ENCODE measurements around the gene PSMB3.

The PSMB3 gene

DNA sequence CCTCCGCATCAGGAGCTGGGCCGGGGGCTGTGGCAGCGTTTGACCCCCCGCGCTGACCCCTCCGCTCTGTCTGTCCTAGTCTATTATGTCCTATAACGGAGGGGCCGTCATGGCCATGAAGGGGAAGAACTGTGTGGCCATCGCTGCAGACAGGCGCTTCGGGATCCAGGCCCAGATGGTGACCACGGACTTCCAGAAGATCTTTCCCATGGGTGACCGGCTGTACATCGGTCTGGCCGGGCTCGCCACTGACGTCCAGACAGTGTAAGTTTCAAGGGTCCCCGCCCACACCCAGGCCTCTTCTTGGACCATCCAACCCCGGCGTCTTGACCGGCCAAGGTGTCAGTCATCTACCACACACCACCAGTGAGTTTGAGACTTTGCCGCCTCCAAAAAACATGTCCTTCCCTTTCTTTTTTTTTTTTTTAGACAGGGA is 548 bp downstream of the PSMB3 start:
- no peaks in the 10 kb centered on the region for H3K9me3 Mint-ChIP-seq
- H3K27ac Mint-ChIP-seq: peak overlapping the region in 1 of 3 experiments; percentile 55
- H3K27me3 Mint-ChIP-seq (ENCODE audit: low read depth): no peaks in the 10 kb centered on the region
- H3K4me3 Mint-ChIP-seq: peak overlapping the region; percentile 93 to 95 (median 93)
- TF ChIP-seq, protein P1, sequence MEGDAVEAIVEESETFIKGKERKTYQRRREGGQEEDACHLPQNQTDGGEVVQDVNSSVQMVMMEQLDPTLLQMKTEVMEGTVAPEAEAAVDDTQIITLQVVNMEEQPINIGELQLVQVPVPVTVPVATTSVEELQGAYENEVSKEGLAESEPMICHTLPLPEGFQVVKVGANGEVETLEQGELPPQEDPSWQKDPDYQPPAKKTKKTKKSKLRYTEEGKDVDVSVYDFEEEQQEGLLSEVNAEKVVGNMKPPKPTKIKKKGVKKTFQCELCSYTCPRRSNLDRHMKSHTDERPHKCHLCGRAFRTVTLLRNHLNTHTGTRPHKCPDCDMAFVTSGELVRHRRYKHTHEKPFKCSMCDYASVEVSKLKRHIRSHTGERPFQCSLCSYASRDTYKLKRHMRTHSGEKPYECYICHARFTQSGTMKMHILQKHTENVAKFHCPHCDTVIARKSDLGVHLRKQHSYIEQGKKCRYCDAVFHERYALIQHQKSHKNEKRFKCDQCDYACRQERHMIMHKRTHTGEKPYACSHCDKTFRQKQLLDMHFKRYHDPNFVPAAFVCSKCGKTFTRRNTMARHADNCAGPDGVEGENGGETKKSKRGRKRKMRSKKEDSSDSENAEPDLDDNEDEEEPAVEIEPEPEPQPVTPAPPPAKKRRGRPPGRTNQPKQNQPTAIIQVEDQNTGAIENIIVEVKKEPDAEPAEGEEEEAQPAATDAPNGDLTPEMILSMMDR (IDR thresholded peaks at IDR 0.05; ENCODE audit: unreplicated experiment in 3 of 3): no peak
- peaks cover 18% of the 10 kb centered on the region for H3K36me3 Mint-ChIP-seq (ENCODE audit: low read depth)
- peaks cover 19% of the 10 kb centered on the region for H3K4me1 Mint-ChIP-seq

DNA sequence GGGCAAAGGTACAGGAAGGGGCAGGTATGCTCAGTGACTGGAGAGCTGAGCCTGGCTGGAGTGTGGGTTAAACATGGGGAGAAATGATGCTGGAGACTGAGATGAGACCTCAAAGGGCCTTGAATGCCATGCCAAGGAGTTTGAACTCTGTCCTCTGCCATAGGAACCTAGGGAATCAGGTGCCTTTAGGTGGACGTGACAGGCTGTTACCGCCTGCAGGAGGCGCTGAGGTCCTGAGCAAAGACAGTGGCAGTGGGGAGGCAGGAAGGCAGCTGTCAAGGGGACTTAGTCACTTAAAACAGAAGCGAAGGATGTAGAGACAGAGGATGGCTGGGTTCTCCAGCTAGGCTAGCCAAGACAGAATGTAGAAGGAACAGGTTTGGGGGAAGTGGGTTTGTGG is 9.1 kb downstream of the PSMB3 start:
- Mint-ChIP-seq H3K36me3 (ENCODE audit: low read depth) (peaks cover 63% of the 10 kb centered on the region), H3K4me3 (no peak overlapping the region), H3K9me3 (no peaks in the 10 kb centered on the region), H3K4me1 (no peaks in the 10 kb centered on the region), H3K27me3 (ENCODE audit: low read depth) (no peaks in the 10 kb centered on the region), H3K27ac (no peak overlapping the region)
- TF ChIP-seq, protein P1 (IDR thresholded peaks at IDR 0.05; ENCODE audit: unreplicated experiment in 3 of 3): peak in 1 of 3 experiments; percentile 26

DNA sequence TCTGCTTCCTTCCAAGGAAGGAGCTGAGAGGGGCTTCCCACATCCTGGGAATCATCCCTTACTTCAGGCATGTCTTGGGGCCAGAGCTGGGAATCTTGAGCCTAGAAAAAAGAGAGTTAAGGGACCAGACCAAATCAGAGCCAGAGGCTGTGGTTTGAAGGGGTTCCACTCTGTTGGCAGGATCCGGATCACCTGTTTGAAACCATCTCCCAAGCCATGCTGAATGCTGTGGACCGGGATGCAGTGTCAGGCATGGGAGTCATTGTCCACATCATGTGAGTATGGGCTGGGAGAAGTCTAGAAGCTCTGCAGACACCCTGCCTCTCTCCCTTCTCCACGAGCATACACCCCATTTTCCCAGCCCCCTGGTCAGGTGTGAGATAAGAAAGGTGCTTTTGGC is 9.7 kb downstream of the PSMB3 start:
- H3K27ac Mint-ChIP-seq: no peak overlapping the region
- TF ChIP-seq, protein P1 (IDR thresholded peaks at IDR 0.05; ENCODE audit: unreplicated experiment in 3 of 3): no peak
- H3K4me3 Mint-ChIP-seq: no peak overlapping the region
- H3K27me3 Mint-ChIP-seq (ENCODE audit: low read depth): no peaks in the 10 kb centered on the region
- H3K4me1 Mint-ChIP-seq: no peaks in the 10 kb centered on the region
- peaks cover 67% of the 10 kb centered on the region for H3K36me3 Mint-ChIP-seq (ENCODE audit: low read depth)
- H3K9me3 Mint-ChIP-seq: no peaks in the 10 kb centered on the region

DNA sequence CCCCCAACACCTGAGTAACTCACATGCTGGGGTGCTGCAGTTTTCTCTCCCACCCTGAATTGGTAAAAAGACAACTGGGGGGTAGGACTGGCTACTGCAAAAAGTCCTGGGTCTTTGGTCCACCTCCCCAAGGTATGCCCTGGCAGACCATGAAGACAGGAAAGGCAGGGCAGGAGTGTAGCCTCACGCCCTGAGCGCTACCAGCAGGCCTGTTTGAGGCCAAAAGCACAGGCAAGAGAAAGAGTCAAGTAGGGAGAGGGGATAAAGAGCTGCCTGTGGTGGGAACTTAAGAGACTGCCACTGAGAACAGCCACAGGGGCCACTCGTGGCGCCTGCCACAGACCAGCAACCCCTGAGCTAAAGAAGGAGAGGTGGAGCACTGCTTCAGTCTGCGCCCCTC is 13.8 kb downstream of the PSMB3 start:
- TF ChIP-seq, protein P1 (IDR thresholded peaks at IDR 0.05; ENCODE audit: unreplicated experiment in 3 of 3): no peak
- H3K9me3 Mint-ChIP-seq: no peaks in the 10 kb centered on the region
- H3K36me3 Mint-ChIP-seq (ENCODE audit: low read depth): peaks cover 87% of the 10 kb centered on the region
- H3K27me3 Mint-ChIP-seq (ENCODE audit: low read depth): no peaks in the 10 kb centered on the region
- H3K4me3 Mint-ChIP-seq: no peak overlapping the region
- no peak overlapping the region for H3K27ac Mint-ChIP-seq
- no peaks in the 10 kb centered on the region for H3K4me1 Mint-ChIP-seq

DNA sequence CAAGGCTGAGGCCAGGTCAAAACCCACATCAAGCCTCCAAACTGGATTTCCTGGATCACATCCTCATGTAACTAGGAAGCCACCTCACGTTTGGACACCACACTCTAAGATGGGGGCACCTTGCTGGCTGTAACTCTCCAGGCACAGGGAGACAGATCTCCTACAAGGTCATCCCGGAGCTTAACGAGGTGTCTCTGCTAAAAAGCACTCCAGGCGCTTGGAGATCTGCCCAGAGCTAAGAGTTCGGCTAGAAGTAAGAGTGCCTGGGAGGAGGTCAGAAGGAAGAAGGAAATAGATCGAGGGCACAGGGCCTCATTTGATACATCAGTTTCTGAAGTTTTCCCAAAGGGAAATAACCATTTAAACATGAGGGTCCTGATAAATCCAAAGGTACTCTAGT is 15.9 kb downstream of the PSMB3 start:
- TF ChIP-seq, protein P1 (IDR thresholded peaks at IDR 0.05; ENCODE audit: unreplicated experiment in 3 of 3): no peak
- Mint-ChIP-seq H3K36me3 (ENCODE audit: low read depth) (peaks cover 87% of the 10 kb centered on the region), H3K4me3 (no peak overlapping the region), H3K4me1 (no peaks in the 10 kb centered on the region), H3K27ac (no peak overlapping the region), H3K27me3 (ENCODE audit: low read depth) (no peaks in the 10 kb centered on the region), H3K9me3 (no peaks in the 10 kb centered on the region)

DNA sequence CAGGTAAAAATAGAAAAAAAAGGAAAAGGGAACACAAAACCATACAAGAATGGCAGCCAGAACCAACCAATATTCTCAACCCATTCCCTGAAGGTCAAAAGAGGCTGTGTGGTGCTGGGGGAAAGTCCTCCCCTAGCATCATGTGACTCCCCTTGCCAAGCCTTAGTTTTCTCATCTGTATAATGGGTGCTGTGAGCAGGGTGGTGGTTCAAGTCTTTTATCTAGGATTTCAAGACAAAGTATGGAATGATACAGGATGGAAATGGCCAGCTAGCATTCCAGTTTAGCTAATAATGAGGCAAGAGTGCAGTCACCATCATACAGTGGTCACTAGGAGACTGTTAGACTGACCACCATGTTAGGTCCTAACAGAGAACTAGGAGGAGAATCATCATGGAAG is 20.7 kb downstream of the PSMB3 start:
- no peaks in the 10 kb centered on the region for H3K27me3 Mint-ChIP-seq (ENCODE audit: low read depth)
- no peaks in the 10 kb centered on the region for H3K4me1 Mint-ChIP-seq
- no peaks in the 10 kb centered on the region for H3K9me3 Mint-ChIP-seq
- no peak overlapping the region for H3K27ac Mint-ChIP-seq
- H3K4me3 Mint-ChIP-seq: no peak overlapping the region
- peaks cover 77% of the 10 kb centered on the region for H3K36me3 Mint-ChIP-seq (ENCODE audit: low read depth)
- TF ChIP-seq, protein P1 (IDR thresholded peaks at IDR 0.05; ENCODE audit: unreplicated experiment in 3 of 3): no peak
